Measurements from ENCODE around the gene POLR2A. TPM values are rescaled to one million over a fixed set of nuclear protein-coding genes. Genes with fewer than 3 reads are reported as not detected.
A peak's percentile ranks its signal among the peaks of the same experiment; 100 is the strongest.
"Not testable (repeated sequence)": the region's sequence is repeated elsewhere in the genome, so short reads cannot be mapped to it uniquely, and the experiment has no call there.

POLR2A gene
- total RNA-seq, 4 donors from 2014 or later = 29.5 to 66.4 (median 46.9) TPM

DNA sequence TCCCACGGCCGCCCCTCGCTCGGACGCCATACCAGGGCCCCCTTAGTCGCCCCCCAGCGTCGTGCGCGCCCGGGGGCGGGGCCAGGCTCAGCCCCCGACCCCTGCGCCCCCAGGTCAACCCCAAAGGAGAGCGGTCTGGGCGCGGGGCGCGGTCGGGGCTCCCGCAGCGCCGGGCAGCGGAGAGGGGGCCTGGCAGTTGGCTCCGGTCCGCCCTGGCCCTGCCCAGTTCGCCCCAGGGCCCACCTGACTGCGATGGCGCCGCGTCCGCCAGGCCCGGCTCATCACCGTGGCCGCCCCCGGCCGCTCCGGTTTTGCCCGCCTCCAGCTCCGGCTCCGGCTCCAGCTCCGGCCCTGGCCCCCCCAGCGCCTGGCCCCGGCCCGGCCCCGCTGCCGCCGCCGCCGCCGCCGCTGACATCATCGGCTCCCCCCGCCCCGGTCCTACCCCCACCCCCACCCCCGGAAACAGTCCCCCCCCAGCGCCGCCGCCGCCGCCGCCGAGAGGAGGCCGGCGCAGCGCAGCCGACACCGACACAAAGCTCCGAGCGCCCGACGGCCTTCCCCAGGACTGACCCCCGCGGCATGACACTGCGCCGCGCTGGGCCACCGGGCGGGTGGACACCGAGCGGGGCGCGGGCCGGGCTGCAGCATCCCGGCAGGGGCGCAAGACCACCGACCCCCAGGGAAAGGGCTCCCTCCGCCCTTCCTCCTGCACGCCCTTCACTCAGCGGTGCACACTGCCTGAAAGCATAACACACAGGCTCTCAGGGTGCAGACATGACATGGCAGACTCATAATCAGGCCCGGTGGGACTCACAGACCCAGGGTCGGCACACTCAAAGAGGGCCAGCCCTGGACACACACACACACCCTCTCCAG, 4.7 kb upstream of the POLR2A start, which contains the start of gene ZBTB4:
TSS of gene ZBTB4 (minus strand) at position 419 of the 876 bp plus-strand sequence. CDS start 12,830 bp downstream, outside the sequence.
- Histone ChIP-seq H3K27ac (replicated peaks in 1 of 4) (peak within 1 kb of the TSS; percentile 100), H3K4me3 (peak within 1 kb of the TSS; percentile 96 to 100 (median 100)), H3K9me3 (no peaks in the 10 kb centered on the region), H3K27me3 (peaks cover 0 to 3% (median 0%) of the 10 kb centered on the region in 4 donors), H3K4me1 (peaks cover 64 to 79% (median 77%) of the 10 kb centered on the region in 4 donors), H3K36me3 (no peaks in the 10 kb centered on the region)
- intact Hi-C loops (cut with DNase I) = no loop called here
- DNase-seq (ENCODE audit: extremely low spot score) = peak; percentile 92
- TF ChIP-seq POLR2AphosphoS5 (IDR thresholded peaks at IDR 0.05) (peak; percentile 74 to 93), POLR2A (IDR thresholded peaks at IDR 0.05; ENCODE audit: low read depth) (peak; percentile 38), EP300 (IDR thresholded peaks at IDR 0.05) (no peak)
- TF ChIP-seq, protein P1, sequence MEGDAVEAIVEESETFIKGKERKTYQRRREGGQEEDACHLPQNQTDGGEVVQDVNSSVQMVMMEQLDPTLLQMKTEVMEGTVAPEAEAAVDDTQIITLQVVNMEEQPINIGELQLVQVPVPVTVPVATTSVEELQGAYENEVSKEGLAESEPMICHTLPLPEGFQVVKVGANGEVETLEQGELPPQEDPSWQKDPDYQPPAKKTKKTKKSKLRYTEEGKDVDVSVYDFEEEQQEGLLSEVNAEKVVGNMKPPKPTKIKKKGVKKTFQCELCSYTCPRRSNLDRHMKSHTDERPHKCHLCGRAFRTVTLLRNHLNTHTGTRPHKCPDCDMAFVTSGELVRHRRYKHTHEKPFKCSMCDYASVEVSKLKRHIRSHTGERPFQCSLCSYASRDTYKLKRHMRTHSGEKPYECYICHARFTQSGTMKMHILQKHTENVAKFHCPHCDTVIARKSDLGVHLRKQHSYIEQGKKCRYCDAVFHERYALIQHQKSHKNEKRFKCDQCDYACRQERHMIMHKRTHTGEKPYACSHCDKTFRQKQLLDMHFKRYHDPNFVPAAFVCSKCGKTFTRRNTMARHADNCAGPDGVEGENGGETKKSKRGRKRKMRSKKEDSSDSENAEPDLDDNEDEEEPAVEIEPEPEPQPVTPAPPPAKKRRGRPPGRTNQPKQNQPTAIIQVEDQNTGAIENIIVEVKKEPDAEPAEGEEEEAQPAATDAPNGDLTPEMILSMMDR (IDR thresholded peaks at IDR 0.05) = no peak
- WGBS = 0% methylated on average over 2 of the region's 92 CpGs

- Histone ChIP-seq H3K36me3 (no peaks in the 10 kb centered on the region), H3K27ac (replicated peaks in 1 of 4) (peak overlapping the region; percentile 100), H3K4me1 (peaks cover 59 to 75% (median 73%) of the 10 kb centered on the region in 4 donors), H3K9me3 (no peaks in the 10 kb centered on the region), H3K4me3 (peak overlapping the region; percentile 96 to 100 (median 100)), H3K27me3 (peaks cover 0 to 3% (median 0%) of the 10 kb centered on the region in 4 donors)
- TF ChIP-seq POLR2AphosphoS5 (IDR thresholded peaks at IDR 0.05) (no peak), POLR2A (IDR thresholded peaks at IDR 0.05; ENCODE audit: low read depth) (no peak), EP300 (IDR thresholded peaks at IDR 0.05) (no peak)
- TF ChIP-seq, protein P1 (IDR thresholded peaks at IDR 0.05) = no peak
- WGBS = 3% methylated on average over 6 of the region's 8 CpGs
- DNase-seq (ENCODE audit: extremely low spot score) = no peak
- intact Hi-C loops (cut with DNase I) = no loop called here
These were observed 4.1 kb upstream of the POLR2A start for GRCh38 chr17:7480089-7480384.

GRCh38 chr17:7481275-7481674, 2.9 kb upstream of the POLR2A start, which contains the start of gene SLC35G6:
Gene SLC35G6, plus strand, starts transcription at chr17:7481446. Its CDS starts 71 bp downstream, at chr17:7481517.
- Histone ChIP-seq H3K27ac (replicated peaks in 1 of 4) (peak within 1 kb of the TSS; percentile 100), H3K4me3 (peak within 1 kb of the TSS; percentile 96 to 100 (median 100)), H3K4me1 (peaks cover 59 to 75% (median 73%) of the 10 kb centered on the region in 4 donors)
- H3K36me3 ChIP-seq; intact Hi-C loops (cut with DNase I); H3K9me3 ChIP-seq; H3K27me3 ChIP-seq; DNase-seq (ENCODE audit: extremely low spot score): not testable (repeated sequence)
- WGBS = 99% methylated on average over 4 of the region's 4 CpGs

DNA sequence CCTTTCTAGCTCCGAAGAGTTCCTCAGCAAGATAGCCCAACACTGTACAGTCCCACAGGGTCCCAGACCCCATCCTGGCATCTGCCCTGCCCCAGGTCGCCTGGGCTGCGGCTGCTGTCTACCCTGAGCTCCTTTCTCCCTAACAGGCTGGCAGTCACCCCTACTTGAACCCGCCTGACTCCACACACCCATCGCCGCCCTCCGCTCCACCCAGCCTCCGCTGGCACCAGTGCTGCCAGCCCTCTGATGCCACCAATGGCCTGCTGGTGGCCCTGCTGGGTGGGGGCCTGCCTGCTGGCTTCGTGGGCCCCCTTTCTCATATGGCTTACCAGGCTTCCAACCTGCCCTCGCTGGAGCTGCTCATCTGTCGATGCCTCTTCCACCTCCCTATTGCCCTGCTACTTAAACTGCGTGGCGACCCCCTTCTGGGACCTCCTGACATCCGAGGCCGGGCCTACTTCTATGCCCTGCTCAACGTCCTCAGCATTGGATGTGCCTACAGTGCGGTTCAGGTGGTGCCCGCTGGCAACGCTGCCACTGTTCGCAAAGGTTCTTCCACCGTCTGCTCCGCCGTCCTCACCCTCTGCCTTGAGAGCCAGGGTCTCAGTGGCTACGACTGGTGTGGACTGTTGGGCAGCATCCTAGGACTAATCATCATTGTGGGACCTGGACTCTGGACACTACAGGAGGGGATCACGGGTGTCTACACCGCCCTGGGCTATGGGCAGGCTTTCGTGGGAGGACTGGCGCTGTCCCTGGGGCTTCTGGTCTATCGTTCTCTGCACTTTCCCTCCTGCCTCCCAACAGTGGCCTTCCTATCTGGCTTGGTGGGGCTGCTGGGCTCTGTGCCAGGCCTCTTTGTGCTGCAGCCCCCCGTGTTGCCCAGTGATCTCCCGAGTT, 2.1 kb upstream of the POLR2A start:
- DNase-seq (ENCODE audit: extremely low spot score); H3K4me3 ChIP-seq; H3K9me3 ChIP-seq; H3K27me3 ChIP-seq; H3K36me3 ChIP-seq; intact Hi-C loops (cut with DNase I): not testable (repeated sequence)
- Histone ChIP-seq H3K4me1 (peaks cover 59 to 75% (median 73%) of the 10 kb centered on the region in 4 donors), H3K27ac (replicated peaks in 1 of 4) (peak overlapping the region; percentile 100)
- WGBS = 94% methylated on average over 27 of the region's 31 CpGs

GRCh38 chr17:7482742-7483088, 1.5 kb upstream of the POLR2A start:
- H3K4me1 ChIP-seq = peaks cover 59 to 75% (median 73%) of the 10 kb centered on the region in 4 donors
- WGBS = 77% methylated on average over 4 of the region's 6 CpGs

More at GRCh38 chr17:7482742-7483088, 1.5 kb upstream of the POLR2A start:
- peak overlapping the region; percentile 100 for H3K27ac ChIP-seq (replicated peaks in 1 of 4)
- DNase-seq (ENCODE audit: extremely low spot score); H3K36me3 ChIP-seq; H3K9me3 ChIP-seq; H3K27me3 ChIP-seq; intact Hi-C loops (cut with DNase I): not testable (repeated sequence)
- peak overlapping the region; percentile 52 to 92 (median 70) for H3K4me3 ChIP-seq
